GM12878 (cell line): ENCODE measurements around the gene LEUTX. TPM values are rescaled to one million over a fixed set of nuclear protein-coding genes. Genes with fewer than 3 reads are reported as not detected.

ENCODE experiments used
- ATAC-seq: fragments of 200-7000 bp; cut with Tn5 transposase; 3 replicates; pipeline ENCODE4 v1.9.1; 2020; ENCODE audit warnings: mild to moderate bottlenecking, moderate library complexity
- BruUV-seq: library from RNA; stranded (reverse); fragments of 400-500 nt; replicated peaks from 2 replicates; lab custom pipeline; 2021; lab: Mats Ljungman, UMichigan
- CTCF ChIA-PET: fragments of 300-600 bp; sonication (Branson Sonifier 250); formaldehyde crosslinking; extraction: SDS; loops from one replicate; lab custom pipeline; 2021; ENCODE audit warnings: inconsistent platforms; lab: Yijun Ruan, JAX
- POLR2A ChIA-PET: fragments of 350-600 bp; formaldehyde crosslinking; extraction: SDS; loops from one replicate; lab custom pipeline; 2021; ENCODE audit warnings: inconsistent platforms; lab: Charles Lee
- RAD21 ChIA-PET: fragments of 300-600 bp; sonication (Branson Sonifier 250); formaldehyde crosslinking; loops from one replicate; lab custom pipeline; 2023; ENCODE audit warnings: antibody characterized with exemption; ENCODE audit not compliant: unreplicated experiment; lab: Charles Lee
- SMC1A ChIA-PET: fragments of 300-600 bp; sonication (Branson Sonifier 250); formaldehyde crosslinking; loops from one replicate; lab custom pipeline; 2023; ENCODE audit not compliant: unreplicated experiment, uncharacterized antibody; lab: Charles Lee
- DNase-seq: peaks from one replicate; pipeline ENCODE4 v3.0.0-alpha.2; 2011; ENCODE audit warnings: low read depth, low spot score
- FAIRE-seq: peaks from 3 replicates; lab custom pipeline; 2011; peaks lifted over from hg19 to GRCh38; lab: Jason Lieb, UNC
- H2AFZ ChIP-seq: 2 replicates; pipeline ENCODE4 v1.6.0; 2011; ENCODE audit warnings: low read depth, low read length, control low read depth; ENCODE audit not compliant: control insufficient read depth
- H3K27ac ChIP-seq: 2 replicates; pipeline ENCODE4 v1.5.1; 2011; ENCODE audit warnings: control low read depth; ENCODE audit not compliant: control insufficient read depth, insufficient read depth
- H3K27me3 ChIP-seq, 2 experiments: replicated peaks in 1 of 2; 2 replicates each; pipeline versions ENCODE4 v1.6.0 to v1.6.1; 2011; ENCODE audit warnings: low read length in 1 of 2; ENCODE audit not compliant: control insufficient read depth in 2 of 2, insufficient read depth in 2 of 2
- H3K36me3 ChIP-seq, 2 experiments: 2 replicates each; pipeline ENCODE4 v1.5.1; 2011; ENCODE audit warnings: low read length in 1 of 2; ENCODE audit not compliant: control insufficient read depth in 2 of 2, insufficient read depth in 2 of 2
- H3K4me1 ChIP-seq: 2 replicates; pipeline ENCODE4 v1.6.1; 2011; ENCODE audit warnings: mild to moderate bottlenecking, low read length, moderate library complexity, mixed read lengths; ENCODE audit not compliant: control insufficient read depth, insufficient read depth
- H3K4me2 ChIP-seq: 2 replicates; pipeline ENCODE4 v1.6.0; 2011; ENCODE audit warnings: control low read depth; ENCODE audit not compliant: control insufficient read depth, insufficient read depth
- H3K4me3 ChIP-seq: fragments of 200-600 bp; sonication (generic); 2 replicates; pipeline ENCODE4 v1.5.1; 2016
- H3K79me2 ChIP-seq: 2 replicates; pipeline ENCODE4 v1.6.0; 2011; ENCODE audit warnings: low read length; ENCODE audit not compliant: control insufficient read depth, insufficient read depth
- H3K9ac ChIP-seq: 2 replicates; pipeline ENCODE4 v1.8.0; 2011; ENCODE audit warnings: low read length, control low read depth, mixed read lengths; ENCODE audit not compliant: control insufficient read depth, insufficient read depth
- H3K9me3 ChIP-seq: replicated peaks from 3 replicates; pipeline ENCODE4 v1.5.1; 2011; ENCODE audit warnings: mild to moderate bottlenecking, low read length; ENCODE audit not compliant: control insufficient read depth, insufficient read depth
- H4K20me1 ChIP-seq: 2 replicates; pipeline ENCODE4 v1.6.0; 2011; ENCODE audit not compliant: control insufficient read depth, insufficient read depth
- BCL11A ChIP-seq: IDR thresholded peaks from 2 replicates; pipeline ENCODE4 v1.6.1; 2011; ENCODE audit warnings: low read depth, low read length
- E2F8 ChIP-seq: fragments of 450-650 bp; IDR thresholded peaks from 2 replicates; pipeline ENCODE4 v1.6.1; 2018; ENCODE audit warnings: mild to moderate bottlenecking, low read depth, moderate library complexity; ENCODE audit not compliant: partially characterized antibody
- JUND ChIP-seq: IDR thresholded peaks from 2 replicates; pipeline ENCODE4 v1.6.1; 2012; ENCODE audit warnings: low read depth, mild to moderate bottlenecking, low read length, improper control_type of control experiment, moderate library complexity
- KAT2A ChIP-seq: conservative IDR thresholded peaks from 2 replicates; pipeline ENCODE4 v1.6.1; 2011; ENCODE audit warnings: low read depth, low read length; ENCODE audit not compliant: control insufficient read depth
- KLF5 ChIP-seq: fragments of 450-650 bp; IDR thresholded peaks from 2 replicates; pipeline ENCODE4 v1.6.1; 2014; ENCODE audit warnings: mild to moderate bottlenecking; ENCODE audit not compliant: partially characterized antibody
- MTA3 ChIP-seq: IDR thresholded peaks from 2 replicates; pipeline ENCODE4 v1.6.1; 2012; ENCODE audit warnings: low read length, inconsistent platforms, borderline replicate concordance
- RAD51 ChIP-seq: fragments of 450-650 bp; IDR thresholded peaks from 2 replicates; pipeline ENCODE4 v1.6.1; 2016; ENCODE audit warnings: moderate library complexity, mild to moderate bottlenecking, inconsistent platforms
- RCOR1 ChIP-seq: conservative IDR thresholded peaks from 2 replicates; pipeline ENCODE4 v1.6.1; 2012; ENCODE audit warnings: low read depth, low read length, improper control_type of control experiment
- REST ChIP-seq: IDR thresholded peaks from 2 replicates; pipeline ENCODE4 v1.6.1; 2012; ENCODE audit warnings: mild to moderate bottlenecking, low read depth, low read length
- SIN3A ChIP-seq: IDR thresholded peaks from 2 replicates; pipeline ENCODE4 v1.6.1; 2012; ENCODE audit warnings: low read depth, low read length, improper control_type of control experiment
- ZNF207 ChIP-seq: fragments of 450-650 bp; IDR thresholded peaks from 2 replicates; pipeline ENCODE4 v1.6.1; 2014; ENCODE audit warnings: antibody characterized with exemption, mild to moderate bottlenecking, borderline replicate concordance
- ZNF592 ChIP-seq: fragments of 450-650 bp; IDR thresholded peaks from 2 replicates; pipeline ENCODE4 v1.6.1; 2017; ENCODE audit warnings: mild to moderate bottlenecking, moderate library complexity
- WGBS: methylation state at CpG from one replicate; pipeline ENCODE4 v1.1.6; 2016; ENCODE audit warnings: low lambda C conversion rate; ENCODE audit not compliant: insufficient replicate concordance, insufficient coverage; ENCODE audit errors: missing lambda C conversion rate; 5-methylcytosine and 5-hydroxymethylcytosine counted together
- in situ Hi-C: fragments of 300-500 bp; cut with MboI; formaldehyde crosslinking; loops from 9 replicates; pipeline ENCODE4 v1.14.3; 2018; ENCODE audit warnings: mixed read lengths
- intact Hi-C: fragments of 100-400 bp; cut with micrococcal nuclease; formaldehyde crosslinking; loops from one replicate; pipeline ENCODE4 v1.14.2; 2022; ENCODE audit not compliant: unreplicated experiment
- polyA plus RNA-seq, 11 experiments: library from polyadenylated mRNA; depleted of rRNA in 4 of 11; unstranded in 6 of 11; stranded (reverse) in 5 of 11; fragments of >200 nt; fragmentation: Nextera tagmentation in 4 of 11; fragmentation: Illumina TruSeq in 1 of 11; extraction: Ambion mirVana in 4 of 11; extraction: Trizol in 1 of 11; gene quantifications; 1 replicate in 1 of 11; 2 replicates in 10 of 11; pipeline versions ENCODE4 v1.2.1 to v1.2.3, GENCODE V29; 2011 to 2016; ENCODE audit warnings: inconsistent platforms in 2 of 11, missing spikeins in 2 of 11, low read depth in 1 of 11
- total RNA-seq, 4 experiments: library from RNA; depleted of rRNA in 3 of 4; stranded (reverse); fragments of >200 nt in 3 of 4; fragmentation: Illumina TruSeq in 1 of 4; extraction: Trizol in 1 of 4; gene quantifications; 2 replicates each; pipeline versions ENCODE4 v1.2.1 to v1.2.3, GENCODE V29; 2013 to 2021

The LEUTX gene
- total and polyA plus RNA-seq, 10 of the 15 experiments (the other 5 are each of a cell fraction or from before 2014, with no cell fraction given) = 0.29 to 0.46 (median 0.40) TPM; not detected in 4

GRCh38 chr19:39802958-39803357 is 24.3 kb downstream of the LEUTX start (continued):
- TF ChIP-seq ZNF207 (no peak), KAT2A (no peak), RAD51 (no peak)

- Histone ChIP-seq H3K79me2 (no peaks in the 10 kb centered on the region), H3K9ac (no peak overlapping the region), H3K36me3 (no peaks in the 10 kb centered on the region), H3K27me3 (no peaks in the 10 kb centered on the region), H3K27ac (no peak overlapping the region), H3K4me2 (no peak overlapping the region), H3K9me3 (no peaks in the 10 kb centered on the region; the same call in 2 of the 3 replicates), H3K4me1 (no peaks in the 10 kb centered on the region), H4K20me1 (no peaks in the 10 kb centered on the region), H2AFZ (no peak overlapping the region), H3K4me3 (no peak overlapping the region)
- 86% methylated on average over 5 of the region's 5 CpGs for WGBS
- ChIA-PET POLR2A (interaction anchor here (1.1 kb wide), 1 partner anchor 13 kb away, joined by 4 read pairs; no protein-coding TSS in a partner anchor), RAD21 (interaction anchor here (1.8 kb wide), 1 partner anchor 12 kb away, joined by 7 read pairs; no protein-coding TSS in a partner anchor), CTCF (interaction anchor here (0.8 to 7.3 kb wide), 4 partner anchors 12 to 130 kb away, joined by 3 to 52 read pairs (median 4); no protein-coding TSS in a partner anchor), SMC1A (interaction anchor here (1.0 to 2.4 kb wide), 5 partner anchors 10 to 131 kb away, joined by 3 to 9 read pairs (median 3); partner anchors contain the start of gene DYRK1B)
- DNase-seq (no peak), ATAC-seq (no peak), FAIRE-seq (no peak)
- intact Hi-C loops = no loop called here
- no TSS peak for BruUV-seq
- in situ Hi-C loops = no loop called here
- TF ChIP-seq ZNF592 = no peak
- no peak for TF ChIP-seq MTA3
- TF ChIP-seq E2F8 = no peak
- TF ChIP-seq KLF5 = no peak
- no peak for TF ChIP-seq SIN3A
- TF ChIP-seq JUND = no peak
- TF ChIP-seq RCOR1 = no peak
- no peak for TF ChIP-seq REST
- no peak for TF ChIP-seq BCL11A
These were observed 26.4 kb downstream of the LEUTX start for GRCh38 chr19:39805104-39805503.
